Tibial nerve (tissue), 4 donors: ENCODE results near the gene BIRC6.

Source experiments
- CTCF ChIP-seq, 5 experiments: fragments of 200-600 bp in 3 of 5; fragments of 450-650 bp in 2 of 5; sonication (generic) in 3 of 5; IDR thresholded peaks; one replicate each; pipeline ENCODE4 v1.5.1; 2016 to 2019; ENCODE audit warnings: antibody characterized with exemption in 5 of 5, mild to moderate bottlenecking in 3 of 5, moderate library complexity in 2 of 5
- EP300 ChIP-seq, 2 donors: sonication (generic); formaldehyde crosslinking; IDR thresholded peaks; one replicate each; pipeline ENCODE4 v1.6.1; 2017; ENCODE audit warnings: antibody characterized with exemption in 2 of 2, mild to moderate bottlenecking in 1 of 2
- POLR2A ChIP-seq, 2 donors: fragments of 450-650 bp; IDR thresholded peaks; one replicate each; pipeline ENCODE4 v1.6.1; 2017; ENCODE audit warnings: antibody characterized with exemption in 2 of 2, mild to moderate bottlenecking in 2 of 2, moderate library complexity in 2 of 2

GRCh38 chr2:32372519-32373182, 15.8 kb downstream of the BIRC6 start:
- TF ChIP-seq POLR2A (IDR thresholded peaks at IDR 0.05), result no peak
- no peak for TF ChIP-seq CTCF (IDR thresholded peaks at IDR 0.05)
- no peak for TF ChIP-seq EP300 (IDR thresholded peaks at IDR 0.05)
